ENCODE data around the gene SPOCK1.
"Not testable (repeated sequence)": the region's sequence is repeated elsewhere in the genome, so short reads cannot be mapped to it uniquely, and the experiment has no call there.

The SPOCK1 gene

GRCh38 chr5:137287569-137287968 is 211.6 kb downstream of the SPOCK1 start:
- no peak for DNase-seq

DNA sequence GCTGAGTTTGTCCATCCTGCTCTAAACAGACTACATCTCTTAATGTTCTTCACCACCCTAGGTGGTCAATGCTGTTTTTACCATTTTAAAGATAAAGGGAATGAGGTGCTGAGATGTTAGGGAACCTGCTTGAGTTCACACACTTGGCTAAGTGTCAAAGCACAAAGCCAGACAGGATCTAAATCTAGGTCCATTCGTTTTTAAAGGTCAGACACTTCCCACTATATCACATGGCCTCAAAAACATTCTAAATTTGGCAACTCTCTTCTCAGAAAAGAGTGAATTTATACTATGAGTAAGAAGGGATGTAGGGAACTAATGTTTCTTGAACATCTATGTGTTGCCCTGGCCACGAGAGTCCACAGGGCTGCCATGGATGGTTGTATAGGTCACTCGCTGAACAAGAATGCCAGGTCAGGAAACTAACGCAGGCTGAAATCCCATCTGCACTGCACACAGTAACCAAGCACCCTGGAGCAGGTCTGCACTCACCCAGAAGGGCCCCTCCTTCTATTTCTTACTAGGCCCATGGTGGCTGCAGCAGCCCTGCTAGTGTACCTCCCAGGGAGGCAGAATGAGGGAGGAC is 213.0 kb downstream of the SPOCK1 start:
- no peak for DNase-seq

DNA sequence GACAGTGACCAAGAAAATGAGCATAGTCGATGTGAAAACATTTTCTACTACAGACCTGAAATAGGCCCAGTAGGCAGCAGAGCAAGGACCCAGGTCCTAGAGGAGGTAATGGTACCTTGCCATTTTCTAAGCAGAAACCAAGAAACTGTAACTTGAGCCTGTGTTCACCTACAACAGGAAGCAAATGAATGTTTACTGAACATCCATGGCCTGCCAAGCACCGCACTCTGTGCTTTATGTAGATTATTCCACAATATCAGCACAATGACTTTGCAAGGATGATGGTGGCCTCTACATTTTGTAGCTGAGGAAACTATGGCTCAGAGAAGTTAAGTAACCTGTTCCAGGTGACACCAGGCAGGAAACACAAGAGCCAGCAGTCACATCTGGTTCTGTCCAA is 215.3 kb downstream of the SPOCK1 start:
- DNase-seq = no peak

- no peak for DNase-seq
These were observed 216.9 kb downstream of the SPOCK1 start for GRCh38 chr5:137282216-137282615.

GRCh38 chr5:137281201-137281600 is 217.9 kb downstream of the SPOCK1 start:
- DNase-seq = no peak

DNA sequence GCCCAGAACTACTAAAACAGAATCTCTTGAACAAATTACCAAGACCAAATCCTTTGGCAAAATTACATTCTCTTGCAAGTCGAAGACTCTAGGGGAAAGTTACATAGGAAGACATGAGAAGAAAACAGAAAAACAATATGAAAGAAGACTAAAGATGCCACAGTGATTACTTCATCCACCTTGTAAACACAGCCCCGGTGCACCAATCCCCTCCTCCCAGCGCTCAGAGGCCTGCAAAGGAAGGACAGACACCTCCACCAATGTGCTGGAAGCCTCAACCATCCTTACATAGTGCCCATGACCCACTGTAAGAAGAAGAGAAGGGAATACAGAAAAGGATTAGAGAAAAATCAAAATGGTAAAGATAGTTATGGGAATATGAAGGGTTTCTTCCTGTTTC is 218.5 kb downstream of the SPOCK1 start:
- no peak for DNase-seq

- DNase-seq = no peak
These were observed 219.4 kb downstream of the SPOCK1 start for GRCh38 chr5:137279521-137280231.

DNA sequence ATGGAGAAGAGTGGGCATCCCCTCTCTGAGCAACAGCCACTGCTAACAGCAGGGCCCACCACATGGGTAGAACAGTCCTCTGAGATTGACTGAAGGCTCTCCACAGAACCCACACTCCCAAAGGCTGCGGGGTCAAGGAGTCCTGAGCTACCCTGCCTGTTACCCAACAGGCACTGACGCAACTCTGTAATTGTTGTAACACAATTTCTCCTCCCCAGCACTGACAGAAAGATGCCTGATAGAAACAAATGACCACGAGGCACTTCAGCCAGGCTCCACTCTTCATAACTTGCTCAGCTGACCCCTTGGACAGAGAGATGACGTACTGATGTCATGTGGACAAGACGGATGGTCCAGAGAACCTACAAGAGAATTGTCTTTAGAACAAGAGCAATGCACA is 220.7 kb downstream of the SPOCK1 start:
- no peak for DNase-seq

DNA sequence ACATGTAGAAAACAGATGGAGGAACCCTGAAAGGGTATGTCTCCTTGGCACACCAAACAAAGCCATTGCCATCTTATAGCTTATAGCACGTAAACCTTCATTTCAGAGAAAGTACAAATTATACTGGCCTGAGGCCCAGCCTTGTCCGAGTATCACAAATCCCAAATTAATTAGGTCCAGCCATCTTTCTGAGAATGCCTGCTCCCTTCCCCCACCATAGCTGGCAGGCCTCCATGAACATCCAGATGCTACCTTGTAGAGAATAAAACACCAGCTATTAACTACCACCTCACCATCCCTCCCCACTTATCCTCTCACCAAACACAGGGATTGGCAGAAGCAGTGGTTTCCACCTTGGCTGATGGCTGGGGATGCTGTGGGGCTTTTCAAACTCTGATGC is 224.0 kb downstream of the SPOCK1 start:
- no peak for DNase-seq

- DNase-seq = no peak
These were observed 225.6 kb downstream of the SPOCK1 start for GRCh38 chr5:137273511-137273910.

- no peak for DNase-seq
These were observed 226.3 kb downstream of the SPOCK1 start for GRCh38 chr5:137272831-137273230.

DNA sequence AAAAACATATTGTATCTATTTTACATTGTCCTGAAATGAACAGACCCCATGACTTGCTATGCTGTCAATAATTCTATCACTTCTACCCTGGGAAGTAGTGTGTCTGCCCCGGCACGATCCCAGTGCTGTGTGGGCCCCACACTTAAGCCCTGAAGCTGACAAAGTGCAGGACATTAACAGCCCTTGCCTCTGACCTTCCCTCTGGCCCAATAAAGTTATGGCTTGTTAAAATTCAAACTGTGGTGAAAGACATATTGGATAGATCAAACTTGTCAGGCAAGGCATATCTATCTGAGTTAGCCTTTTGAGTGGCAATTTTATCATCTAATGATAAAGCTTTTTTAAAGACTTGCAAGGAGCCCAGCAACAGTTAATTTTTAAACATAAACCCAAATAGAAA is 229.2 kb downstream of the SPOCK1 start:
- no peak for DNase-seq

DNA sequence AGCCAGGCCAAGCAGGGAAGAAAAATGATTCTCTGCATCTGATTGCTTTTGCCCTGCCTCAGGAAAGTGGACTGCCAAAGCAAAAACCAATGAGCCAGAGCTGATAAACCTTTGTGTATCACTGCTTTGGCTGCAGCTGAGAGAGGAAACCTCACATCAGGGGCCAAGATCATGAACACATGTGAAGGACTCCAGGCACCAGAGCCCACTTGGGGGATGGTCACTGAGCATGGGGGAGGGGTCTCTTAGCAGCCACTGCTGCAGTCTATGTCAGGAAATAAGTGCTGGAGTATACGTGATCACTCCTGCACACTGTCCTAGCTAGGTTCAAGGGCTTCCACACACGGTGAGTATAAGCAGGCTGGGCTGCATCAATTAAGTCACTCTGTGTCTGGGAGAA is 229.9 kb downstream of the SPOCK1 start:
- DNase-seq = no peak

GRCh38 chr5:137268646-137269045 is 230.5 kb downstream of the SPOCK1 start:
- DNase-seq = no peak

DNA sequence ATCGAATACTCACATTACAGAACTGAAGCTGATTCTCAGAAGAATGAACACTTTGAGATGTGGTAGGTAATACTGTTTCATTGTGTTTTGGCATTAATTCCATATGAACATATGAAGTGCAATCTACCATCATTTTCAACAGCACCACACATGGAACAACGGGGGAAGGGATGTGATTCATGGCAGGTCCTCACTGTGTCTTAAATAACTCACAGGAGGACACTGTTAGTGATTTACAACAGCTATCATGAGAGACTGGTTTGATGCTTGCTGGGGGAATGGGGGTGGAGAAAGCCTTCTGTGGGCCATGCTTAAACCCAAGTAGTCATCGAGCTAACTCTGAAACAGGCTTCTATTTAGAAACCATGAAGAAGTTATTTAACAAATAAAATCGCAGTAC is 232.9 kb downstream of the SPOCK1 start:
- DNase-seq = no peak

DNA sequence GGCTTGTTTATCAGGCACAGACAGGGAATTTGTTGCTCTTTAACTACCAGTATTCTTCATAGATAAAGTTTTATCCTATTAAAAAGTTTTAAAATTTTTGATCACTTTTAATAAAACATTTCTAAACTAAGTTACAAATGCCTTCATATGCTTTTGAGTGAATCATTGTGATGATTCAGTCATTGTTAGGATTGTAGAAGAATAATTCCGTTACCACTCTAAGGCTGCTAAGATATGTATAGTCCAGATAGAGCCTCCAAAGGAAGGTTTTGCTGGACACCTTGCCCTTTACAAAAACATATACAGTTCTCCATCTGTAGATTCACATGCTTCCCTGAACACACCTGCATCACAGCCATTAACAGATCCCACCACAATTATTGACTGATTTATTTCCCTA is 233.7 kb downstream of the SPOCK1 start:
- DNase-seq = no peak

DNA sequence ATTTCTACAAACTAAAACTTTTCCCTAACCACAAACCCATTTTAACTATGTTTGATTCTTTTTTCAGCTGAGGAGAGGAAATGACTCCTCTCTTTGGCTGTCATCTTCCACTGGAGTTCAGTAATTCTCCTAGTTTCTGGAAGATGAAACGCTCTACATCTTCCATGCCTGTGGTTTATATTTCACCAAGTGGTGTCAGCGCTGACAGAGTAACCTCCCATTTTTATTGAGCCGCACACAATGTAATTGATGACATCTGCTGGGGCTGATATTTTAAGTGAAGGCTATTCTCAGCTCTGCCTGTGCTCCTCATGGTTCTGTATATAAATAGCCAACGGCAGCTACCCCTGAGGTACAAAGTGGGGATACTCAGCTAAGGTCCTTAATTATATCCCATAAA is 234.6 kb downstream of the SPOCK1 start:
- DNase-seq = no peak

GRCh38 chr5:137264041-137264440 is 235.1 kb downstream of the SPOCK1 start:
- no peak for DNase-seq

- no peak for DNase-seq
These were observed 235.6 kb downstream of the SPOCK1 start for GRCh38 chr5:137263371-137264005.

GRCh38 chr5:137262818-137263217 is 236.3 kb downstream of the SPOCK1 start:
- DNase-seq = no peak

- DNase-seq = no peak
These were observed 238.1 kb downstream of the SPOCK1 start for GRCh38 chr5:137260820-137261695.

DNA sequence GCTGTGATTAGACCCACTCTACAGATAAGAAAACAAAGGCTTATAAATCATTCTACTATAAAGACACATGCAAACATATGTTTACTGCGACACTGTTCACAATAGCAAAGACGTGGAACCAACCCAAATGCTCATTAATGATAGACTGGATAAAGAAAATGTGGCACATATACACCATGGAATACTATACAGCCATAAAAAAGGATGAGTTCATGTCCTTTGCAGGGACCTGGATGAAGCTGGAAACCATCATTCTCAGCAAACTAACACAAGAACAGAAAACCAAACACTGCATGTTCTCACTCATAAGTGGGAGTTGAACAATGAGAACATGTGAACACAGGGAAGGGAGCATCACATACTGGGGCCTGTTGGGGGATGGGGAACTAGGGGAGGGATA is 240.0 kb downstream of the SPOCK1 start:
- not testable (repeated sequence) for DNase-seq

All from CD4-positive, alpha-beta T cell treated with Interleukin-4 for 1 hour (primary cell).